Astrocyte (in vitro differentiated cells and primary cell): ENCODE data around the gene TATDN2. TPM values are rescaled to one million over a fixed set of nuclear protein-coding genes. Genes with fewer than 3 reads are reported as not detected.
"Not testable (repeated sequence)": the region's sequence is repeated elsewhere in the genome, so short reads cannot be mapped to it uniquely, and the experiment has no call there.

Experiments
- DNase-seq: peaks from one replicate; pipeline ENCODE4 v3.0.0-alpha.2; 2010; ENCODE audit warnings: low read depth
- FAIRE-seq: peaks from 2 replicates; lab custom pipeline; 2011; peaks lifted over from hg19 to GRCh38; lab: Jason Lieb, UNC
- H2AFZ ChIP-seq: 2 replicates; pipeline ENCODE4 v1.6.0; 2012; ENCODE audit warnings: low read depth, low read length, inconsistent platforms
- H3K27ac ChIP-seq: 2 replicates; pipeline ENCODE4 v1.5.1; 2011; ENCODE audit warnings: low read depth, low read length, inconsistent platforms
- H3K27me3 ChIP-seq: 2 replicates; pipeline ENCODE4 v1.6.0; 2011; ENCODE audit warnings: low read length, inconsistent platforms; ENCODE audit not compliant: insufficient read depth
- H3K36me3 ChIP-seq: 2 replicates; pipeline ENCODE4 v1.5.1; 2011; ENCODE audit warnings: low read length, inconsistent platforms; ENCODE audit not compliant: insufficient read depth
- H3K4me1 ChIP-seq: 2 replicates; pipeline ENCODE4 v1.5.1; 2011; ENCODE audit warnings: low read length, inconsistent platforms; ENCODE audit not compliant: insufficient read depth
- H3K4me2 ChIP-seq: 2 replicates; pipeline ENCODE4 v1.6.0; 2012; ENCODE audit warnings: low read length, inconsistent platforms
- H3K4me3 ChIP-seq: 2 replicates; pipeline ENCODE4 v1.5.1; 2011; ENCODE audit warnings: low read depth, mild to moderate bottlenecking, low read length, inconsistent platforms; ENCODE audit not compliant: insufficient read depth
- H3K79me2 ChIP-seq: 2 replicates; pipeline ENCODE4 v1.6.0; 2012; ENCODE audit warnings: mild to moderate bottlenecking, low read length, inconsistent platforms; ENCODE audit not compliant: insufficient read depth
- H3K9ac ChIP-seq: 2 replicates; pipeline ENCODE4 v1.6.0; 2012; ENCODE audit warnings: mild to moderate bottlenecking, low read length, inconsistent platforms
- H3K9me3 ChIP-seq: 2 replicates; pipeline ENCODE4 v1.5.1; 2012; ENCODE audit warnings: low read depth, mild to moderate bottlenecking, low read length, inconsistent platforms; ENCODE audit not compliant: insufficient read depth
- H4K20me1 ChIP-seq: 2 replicates; pipeline ENCODE4 v1.6.0; 2012; ENCODE audit warnings: low read length, inconsistent platforms; ENCODE audit not compliant: insufficient read depth
- H3K27ac Mint-ChIP-seq: one replicate; pipeline ENCODE4 v1.8.0; 2021; ENCODE audit warnings: mild to moderate bottlenecking, mixed read lengths; ENCODE audit not compliant: unreplicated experiment
- H3K27me3 Mint-ChIP-seq: one replicate; pipeline ENCODE4 v1.8.0; 2021; ENCODE audit warnings: low read depth, mixed read lengths; ENCODE audit not compliant: unreplicated experiment
- H3K36me3 Mint-ChIP-seq: one replicate; pipeline ENCODE4 v1.8.0; 2021; ENCODE audit warnings: low read depth, mixed read lengths; ENCODE audit not compliant: unreplicated experiment
- H3K4me1 Mint-ChIP-seq: one replicate; pipeline ENCODE4 v1.8.0; 2021; ENCODE audit warnings: low read depth, mixed read lengths; ENCODE audit not compliant: unreplicated experiment
- H3K4me3 Mint-ChIP-seq: one replicate; pipeline ENCODE4 v1.8.0; 2021; ENCODE audit warnings: mild to moderate bottlenecking, moderate library complexity, mixed read lengths; ENCODE audit not compliant: unreplicated experiment
- H3K9me3 Mint-ChIP-seq: one replicate; pipeline ENCODE4 v1.8.0; 2021; ENCODE audit warnings: mild to moderate bottlenecking, mixed read lengths; ENCODE audit not compliant: unreplicated experiment
- EZH2 ChIP-seq: IDR thresholded peaks from 2 replicates; pipeline ENCODE4 v1.6.1; 2012; ENCODE audit warnings: mild to moderate bottlenecking, low read length, inconsistent platforms; ENCODE audit not compliant: insufficient read depth
- total RNA-seq: library from RNA; stranded (reverse); gene quantifications from 2 replicates; pipeline ENCODE4 v1.2.1, GENCODE V29; 2021
- TF ChIP-seq, protein P1 (sequence below): IDR thresholded peaks from 2 replicates; pipeline ENCODE4 v1.5.1; 2011; ENCODE audit warnings: low read depth, mild to moderate bottlenecking, inconsistent platforms, low read length, moderate library complexity; ENCODE audit not compliant: insufficient read depth

Gene TATDN2
- total RNA-seq, 1 donor from 2014 or later = 29.5 TPM

DNA sequence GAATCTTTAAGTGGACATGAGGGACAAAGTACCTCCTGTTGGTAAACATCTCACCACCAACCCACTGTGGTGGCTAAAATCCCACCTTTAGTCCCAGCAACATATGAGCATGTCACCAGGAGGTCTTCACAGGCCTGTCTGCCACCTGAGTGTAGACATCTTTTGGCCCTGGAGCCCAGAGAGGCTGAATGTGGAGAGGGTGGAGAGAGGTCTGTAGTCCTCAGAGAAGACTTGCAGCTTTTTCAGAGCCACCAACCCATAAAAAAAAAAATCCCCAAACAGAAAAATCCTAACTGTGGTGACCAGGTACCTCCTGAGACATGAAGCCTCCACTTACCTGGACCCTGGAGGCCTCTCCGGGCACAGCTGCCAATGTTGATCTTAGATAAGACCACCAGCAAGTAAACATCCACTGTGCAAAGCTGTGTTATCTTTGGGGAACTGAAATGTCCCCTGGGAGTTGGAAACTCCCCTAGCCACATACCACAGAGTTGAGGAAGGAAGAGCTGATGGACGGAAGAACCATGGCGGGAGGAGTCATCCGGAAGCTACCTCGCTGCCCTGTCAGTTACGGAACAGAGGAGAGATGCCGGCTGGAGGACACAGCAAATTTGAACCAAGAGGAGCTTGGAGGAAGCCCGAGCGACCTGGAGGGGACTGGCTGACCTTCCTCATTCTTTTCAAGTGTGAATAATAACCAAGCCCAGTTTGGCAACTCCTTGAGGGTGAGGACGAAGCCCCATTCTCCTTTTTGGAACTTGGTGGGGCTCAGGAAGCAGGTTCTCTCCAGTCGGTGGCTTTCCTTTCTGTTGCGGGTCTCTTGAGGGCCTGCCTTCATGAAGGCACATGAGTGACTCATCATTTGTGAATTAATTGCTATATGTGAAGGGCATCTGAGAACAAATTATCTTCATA is 44.5 kb downstream of the TATDN2 start, which contains the start of gene GHRL:
TSS of gene GHRL (minus strand) at position 443 of the 915 bp plus-strand sequence. CDS start 2,767 bp downstream, outside the sequence.
- H3K27me3 ChIP-seq = no peaks in the 10 kb centered on the region
- H2AFZ ChIP-seq = no peak within 1 kb of the TSS
- no peaks in the 10 kb centered on the region for H3K27me3 Mint-ChIP-seq
- peaks cover 7% of the 10 kb centered on the region for H3K4me1 ChIP-seq
- FAIRE-seq = no peak
- peaks cover 29% of the 10 kb centered on the region for H3K36me3 Mint-ChIP-seq
- H3K27ac Mint-ChIP-seq = no peak within 1 kb of the TSS
- no peak within 1 kb of the TSS for H3K4me2 ChIP-seq
- no peak within 1 kb of the TSS for H3K9ac ChIP-seq
- H3K9me3 ChIP-seq = no peaks in the 10 kb centered on the region
- H3K4me3 ChIP-seq = no peak within 1 kb of the TSS
- H3K9me3 Mint-ChIP-seq = no peaks in the 10 kb centered on the region
- H3K79me2 ChIP-seq = no peaks in the 10 kb centered on the region
- H3K4me3 Mint-ChIP-seq = no peak within 1 kb of the TSS
- DNase-seq = no peak
- peaks cover 6% of the 10 kb centered on the region for H3K36me3 ChIP-seq
- H3K4me1 Mint-ChIP-seq = peaks cover 2% of the 10 kb centered on the region
- H4K20me1 ChIP-seq = peaks cover 4% of the 10 kb centered on the region
- TF ChIP-seq EZH2 = no peak
- TF ChIP-seq, protein P1, sequence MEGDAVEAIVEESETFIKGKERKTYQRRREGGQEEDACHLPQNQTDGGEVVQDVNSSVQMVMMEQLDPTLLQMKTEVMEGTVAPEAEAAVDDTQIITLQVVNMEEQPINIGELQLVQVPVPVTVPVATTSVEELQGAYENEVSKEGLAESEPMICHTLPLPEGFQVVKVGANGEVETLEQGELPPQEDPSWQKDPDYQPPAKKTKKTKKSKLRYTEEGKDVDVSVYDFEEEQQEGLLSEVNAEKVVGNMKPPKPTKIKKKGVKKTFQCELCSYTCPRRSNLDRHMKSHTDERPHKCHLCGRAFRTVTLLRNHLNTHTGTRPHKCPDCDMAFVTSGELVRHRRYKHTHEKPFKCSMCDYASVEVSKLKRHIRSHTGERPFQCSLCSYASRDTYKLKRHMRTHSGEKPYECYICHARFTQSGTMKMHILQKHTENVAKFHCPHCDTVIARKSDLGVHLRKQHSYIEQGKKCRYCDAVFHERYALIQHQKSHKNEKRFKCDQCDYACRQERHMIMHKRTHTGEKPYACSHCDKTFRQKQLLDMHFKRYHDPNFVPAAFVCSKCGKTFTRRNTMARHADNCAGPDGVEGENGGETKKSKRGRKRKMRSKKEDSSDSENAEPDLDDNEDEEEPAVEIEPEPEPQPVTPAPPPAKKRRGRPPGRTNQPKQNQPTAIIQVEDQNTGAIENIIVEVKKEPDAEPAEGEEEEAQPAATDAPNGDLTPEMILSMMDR = no peak
- no peak within 1 kb of the TSS for H3K27ac ChIP-seq

DNA sequence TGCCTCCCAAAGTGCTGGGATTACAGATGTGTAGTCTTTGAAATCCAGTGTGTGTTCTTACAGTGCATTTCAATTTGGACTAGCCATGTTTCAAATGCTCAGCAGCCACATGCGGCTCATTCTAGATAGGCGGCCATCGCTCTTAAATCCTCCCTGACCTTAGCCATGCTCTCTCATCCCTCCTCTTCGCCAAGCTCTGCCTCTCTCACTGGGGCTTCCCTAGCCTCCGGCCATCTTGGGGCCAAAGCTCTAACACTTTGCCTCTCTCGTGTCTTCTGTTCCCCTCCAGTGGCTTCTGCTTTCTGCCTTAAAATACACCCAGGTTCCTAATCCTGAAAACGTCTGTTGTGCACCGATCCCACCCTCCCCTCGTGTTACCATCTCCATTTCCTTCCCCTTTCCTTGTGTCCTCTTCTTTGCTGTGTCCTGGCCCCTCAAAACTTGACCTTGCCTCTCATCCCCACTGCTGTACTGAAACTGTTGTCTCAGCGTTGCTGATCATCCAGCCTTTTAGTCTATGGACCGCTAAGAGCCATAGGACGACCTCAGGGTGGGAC is 45.8 kb downstream of the TATDN2 start:
- no peaks in the 10 kb centered on the region for H3K9me3 Mint-ChIP-seq
- Histone ChIP-seq H3K4me2 (no peak overlapping the region), H3K27me3 (no peaks in the 10 kb centered on the region), H3K36me3 (peaks cover 3% of the 10 kb centered on the region), H3K27ac (no peak overlapping the region), H3K4me3 (no peak overlapping the region), H3K9ac (no peak overlapping the region), H3K4me1 (peaks cover 7% of the 10 kb centered on the region), H3K9me3 (no peaks in the 10 kb centered on the region), H2AFZ (no peak overlapping the region), H4K20me1 (peaks cover 9% of the 10 kb centered on the region), H3K79me2 (no peaks in the 10 kb centered on the region)
- DNase-seq (no peak), FAIRE-seq (no peak)
- no peak overlapping the region for H3K4me3 Mint-ChIP-seq
- H3K27me3 Mint-ChIP-seq = no peaks in the 10 kb centered on the region
- H3K27ac Mint-ChIP-seq = no peak overlapping the region
- TF ChIP-seq, protein P1 = no peak
- TF ChIP-seq EZH2 = no peak
- H3K36me3 Mint-ChIP-seq = peaks cover 26% of the 10 kb centered on the region
- peaks cover 2% of the 10 kb centered on the region for H3K4me1 Mint-ChIP-seq

DNA sequence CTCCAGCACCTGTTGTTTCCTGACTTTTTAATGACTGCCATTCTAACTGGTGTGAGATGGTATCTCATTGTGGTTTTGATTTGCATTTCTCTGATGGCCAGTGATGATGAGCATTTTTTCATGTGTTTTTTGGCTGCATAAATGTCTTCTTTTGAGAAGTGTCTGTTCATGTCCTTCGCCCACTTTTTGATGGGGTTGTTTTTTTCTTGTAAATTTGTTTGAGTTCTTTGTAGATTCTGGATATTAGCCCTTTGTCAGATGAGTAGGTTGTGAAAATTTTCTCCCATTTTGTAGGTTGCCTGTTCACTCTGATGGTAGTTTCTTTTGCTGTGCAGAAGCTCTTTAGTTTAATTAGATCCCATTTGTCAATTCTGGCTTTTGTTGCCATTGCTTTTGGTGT is 49.8 kb downstream of the TATDN2 start:
- not testable (repeated sequence) for H3K27me3 ChIP-seq, H3K27ac Mint-ChIP-seq, H3K9ac ChIP-seq, H3K4me2 ChIP-seq, H3K27ac ChIP-seq, H3K9me3 Mint-ChIP-seq, H3K27me3 Mint-ChIP-seq, FAIRE-seq, H3K9me3 ChIP-seq, H3K4me3 ChIP-seq, H3K4me3 Mint-ChIP-seq, H3K4me1 Mint-ChIP-seq, DNase-seq, H3K4me1 ChIP-seq, H2AFZ ChIP-seq
- peaks cover 32% of the 10 kb centered on the region for H3K36me3 ChIP-seq
- H4K20me1 ChIP-seq = peaks cover 42% of the 10 kb centered on the region
- peaks cover 11% of the 10 kb centered on the region for H3K79me2 ChIP-seq
- peaks cover 14% of the 10 kb centered on the region for H3K36me3 Mint-ChIP-seq
